GM13977 (cell line): ENCODE results near the gene FAM170B.

ENCODE experiments used
- DNase-seq: peaks from one replicate; pipeline ENCODE4 v3.0.0; 2012; ENCODE audit warnings: low spot score
- in situ Hi-C: fragments of 300-500 bp; cut with MboI; formaldehyde crosslinking; loops from one replicate; pipeline ENCODE4 v1.12.0; 2022; ENCODE audit warnings: low sequenced_read_pairs, low pct_unique_long_range_greater_than_20kb, mixed read lengths, inconsistent platforms; ENCODE audit not compliant: unreplicated experiment
- TF ChIP-seq, protein P1 (sequence below): IDR thresholded peaks from 2 replicates; pipeline ENCODE4 v1.5.1; 2012; ENCODE audit warnings: mild to moderate bottlenecking, control low read depth; ENCODE audit not compliant: insufficient read depth; ENCODE audit errors: extremely low read depth, missing control alignments

FAM170B gene

DNA sequence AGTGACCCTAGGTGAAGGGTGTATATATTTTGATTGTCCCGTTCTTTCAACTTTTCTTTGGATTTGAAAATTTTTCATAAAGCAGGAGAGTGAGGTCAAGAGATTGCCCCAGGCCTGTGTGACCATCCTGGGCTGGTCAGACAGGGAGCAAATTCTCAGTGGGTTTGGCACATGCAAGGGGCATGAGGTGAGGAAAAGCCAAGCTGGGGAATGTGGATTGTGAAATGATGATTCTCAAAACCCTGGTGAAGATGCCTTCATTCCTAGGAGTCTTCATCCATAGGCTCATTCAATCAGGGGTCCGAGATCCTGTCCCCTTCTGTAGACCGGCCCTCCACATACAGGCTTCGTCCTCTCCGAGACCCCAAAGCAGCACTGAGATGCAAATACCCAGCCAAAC is 27.0 kb upstream of the FAM170B start:
- DNase-seq = no peak
- in situ Hi-C loops = no loop called here

DNA sequence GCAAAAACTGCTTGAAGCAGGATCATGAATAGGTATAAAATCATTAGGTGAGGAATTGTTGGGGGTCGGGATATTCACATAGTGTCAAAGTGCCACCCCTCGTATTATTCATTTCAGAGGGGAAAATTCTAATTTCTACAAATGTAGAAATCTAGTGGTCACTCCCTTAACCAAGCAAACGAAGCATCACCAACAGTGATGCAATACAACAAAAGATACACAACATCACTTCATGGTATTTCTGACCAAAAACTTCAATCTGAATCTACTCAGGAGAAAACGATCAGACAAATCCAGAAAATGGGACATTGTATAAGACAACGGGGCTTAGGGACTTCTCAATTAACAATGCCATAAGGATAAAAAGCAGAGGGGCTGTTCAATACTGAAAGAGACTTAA is 26.3 kb upstream of the FAM170B start:
- in situ Hi-C loops = no loop called here
- TF ChIP-seq, protein P1, sequence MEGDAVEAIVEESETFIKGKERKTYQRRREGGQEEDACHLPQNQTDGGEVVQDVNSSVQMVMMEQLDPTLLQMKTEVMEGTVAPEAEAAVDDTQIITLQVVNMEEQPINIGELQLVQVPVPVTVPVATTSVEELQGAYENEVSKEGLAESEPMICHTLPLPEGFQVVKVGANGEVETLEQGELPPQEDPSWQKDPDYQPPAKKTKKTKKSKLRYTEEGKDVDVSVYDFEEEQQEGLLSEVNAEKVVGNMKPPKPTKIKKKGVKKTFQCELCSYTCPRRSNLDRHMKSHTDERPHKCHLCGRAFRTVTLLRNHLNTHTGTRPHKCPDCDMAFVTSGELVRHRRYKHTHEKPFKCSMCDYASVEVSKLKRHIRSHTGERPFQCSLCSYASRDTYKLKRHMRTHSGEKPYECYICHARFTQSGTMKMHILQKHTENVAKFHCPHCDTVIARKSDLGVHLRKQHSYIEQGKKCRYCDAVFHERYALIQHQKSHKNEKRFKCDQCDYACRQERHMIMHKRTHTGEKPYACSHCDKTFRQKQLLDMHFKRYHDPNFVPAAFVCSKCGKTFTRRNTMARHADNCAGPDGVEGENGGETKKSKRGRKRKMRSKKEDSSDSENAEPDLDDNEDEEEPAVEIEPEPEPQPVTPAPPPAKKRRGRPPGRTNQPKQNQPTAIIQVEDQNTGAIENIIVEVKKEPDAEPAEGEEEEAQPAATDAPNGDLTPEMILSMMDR = no peak
- DNase-seq = no peak

More for the DNA sequence above, 27.0 kb upstream of the FAM170B start:
- TF ChIP-seq, protein P1 = no peak

DNA sequence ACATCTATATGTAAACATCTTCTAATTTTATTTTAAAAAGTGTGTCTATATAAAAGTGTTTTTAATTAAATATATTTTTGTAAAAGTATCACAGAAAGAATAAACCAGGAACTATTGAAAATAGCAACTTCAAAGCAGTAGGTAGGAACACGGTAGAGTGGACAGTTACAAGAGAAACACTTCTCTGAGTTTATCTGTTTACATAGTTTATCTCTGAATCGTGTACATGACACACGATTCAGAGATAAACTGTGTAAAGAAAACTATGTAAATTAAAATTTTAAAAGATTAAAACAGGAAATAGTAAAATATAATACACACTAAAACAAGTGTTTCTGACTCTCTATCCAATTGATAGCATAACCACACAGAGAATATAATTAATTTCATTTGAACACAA is 25.1 kb upstream of the FAM170B start:
- in situ Hi-C loops = no loop called here
- TF ChIP-seq, protein P1 = no peak
- no peak for DNase-seq

- in situ Hi-C loops = no loop called here
- TF ChIP-seq, protein P1 = no peak
- DNase-seq = no peak
Measured at GRCh38 chr10:49158404-49158803, 24.6 kb upstream of the FAM170B start.

DNA sequence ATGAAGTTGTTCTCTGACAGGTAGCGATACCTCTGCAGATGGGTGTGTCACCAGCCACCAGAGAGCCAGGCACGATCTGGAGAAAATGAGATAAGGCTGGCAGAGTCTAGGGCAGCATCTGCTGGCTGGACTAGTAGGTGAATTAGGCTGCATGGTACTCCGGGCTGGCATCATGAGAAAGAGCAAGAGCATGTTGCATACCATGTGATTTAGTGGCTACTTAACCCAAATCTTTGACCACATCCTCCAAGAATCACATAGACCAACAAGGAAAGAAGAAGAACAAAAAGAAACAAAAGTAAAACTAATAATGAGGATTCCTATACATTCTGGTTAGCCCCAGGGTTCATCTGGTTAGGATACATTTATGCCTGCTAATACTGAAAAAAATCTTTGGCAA is 23.4 kb upstream of the FAM170B start:
- in situ Hi-C loops = no loop called here
- TF ChIP-seq, protein P1 = no peak
- DNase-seq = no peak

DNA sequence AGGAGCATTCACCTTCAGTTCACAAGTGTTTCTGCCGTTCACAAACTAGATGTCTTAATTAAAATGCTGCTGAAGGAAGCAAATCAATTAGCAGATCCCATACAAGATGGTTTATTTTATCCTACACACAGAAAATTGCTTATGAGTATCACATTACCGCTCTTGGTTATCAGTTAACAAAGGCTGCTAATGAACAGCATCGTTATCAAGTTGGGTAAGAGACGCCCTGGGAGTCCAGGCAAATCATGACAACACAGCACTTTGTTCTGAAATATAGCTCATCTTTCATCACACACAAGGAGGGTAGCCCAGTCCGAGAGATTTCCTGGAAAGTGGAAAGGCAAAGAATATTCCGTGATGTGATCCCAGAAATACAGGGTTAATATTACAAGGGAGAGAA is 20.8 kb upstream of the FAM170B start:
- DNase-seq = no peak
- in situ Hi-C loops = no loop called here
- TF ChIP-seq, protein P1 = no peak

GRCh38 chr10:49153971-49154370 is 20.1 kb upstream of the FAM170B start:
- TF ChIP-seq, protein P1 = no peak
- DNase-seq = no peak
- in situ Hi-C loops = no loop called here
